GM23338 (cell line): ENCODE measurements around the gene HRH2. TPM values are rescaled to one million over a fixed set of nuclear protein-coding genes. Genes with fewer than 3 reads are reported as not detected.

Experiments
- ATAC-seq: fragments of 200-7000 bp; cut with Tn5 transposase; 3 replicates; pipeline ENCODE4 v1.9.1; 2020
- DNase-seq: peaks from one replicate; pipeline ENCODE4 v3.0.0-alpha.2; 2015; ENCODE audit warnings: low spot score
- H2AFZ ChIP-seq: fragments of 200-600 bp; sonication (generic); 2 replicates; pipeline ENCODE4 v1.8.0; 2016; ENCODE audit warnings: antibody characterized with exemption, mild to moderate bottlenecking, moderate library complexity
- H3F3A ChIP-seq: fragments of 200-600 bp; sonication (generic); replicated peaks from 2 replicates; pipeline ENCODE4 v1.8.0; 2017; ENCODE audit warnings: antibody characterized with exemption, mixed run types, low read depth
- H3K27ac ChIP-seq: fragments of 200-600 bp; sonication (generic); 2 replicates; pipeline ENCODE4 v1.6.1; 2016; ENCODE audit warnings: low read depth
- H3K27me3 ChIP-seq: fragments of 200-600 bp; sonication (generic); 2 replicates; pipeline ENCODE4 v1.8.0; 2016; ENCODE audit warnings: mild to moderate bottlenecking, mixed run types, moderate library complexity; ENCODE audit not compliant: insufficient read depth
- H3K36me3 ChIP-seq: fragments of 200-600 bp; sonication (generic); 2 replicates; pipeline ENCODE4 v1.8.0; 2016; ENCODE audit warnings: mild to moderate bottlenecking; ENCODE audit not compliant: insufficient read depth
- H3K4me1 ChIP-seq: fragments of 200-600 bp; sonication (generic); 2 replicates; pipeline ENCODE4 v1.8.0; 2016; ENCODE audit warnings: mild to moderate bottlenecking, moderate library complexity; ENCODE audit not compliant: insufficient read depth
- H3K4me2 ChIP-seq: fragments of 200-600 bp; sonication (generic); 2 replicates; pipeline ENCODE4 v1.7.1; 2017; ENCODE audit warnings: mixed run types
- H3K4me3 ChIP-seq: fragments of 200-600 bp; sonication (generic); 2 replicates; pipeline ENCODE4 v1.6.1; 2016; ENCODE audit warnings: mixed run types
- H3K79me2 ChIP-seq: fragments of 200-600 bp; sonication (generic); replicated peaks from 2 replicates; pipeline ENCODE4 v1.8.0; 2017; ENCODE audit warnings: mild to moderate bottlenecking; ENCODE audit not compliant: insufficient read depth
- H3K9me2 ChIP-seq: fragments of 200-600 bp; sonication (generic); 2 replicates; pipeline ENCODE4 v1.8.0; 2017; ENCODE audit not compliant: insufficient read depth
- H4K20me1 ChIP-seq: fragments of 200-600 bp; sonication (generic); replicated peaks from 2 replicates; pipeline ENCODE4 v1.8.0; 2017; ENCODE audit warnings: mild to moderate bottlenecking; ENCODE audit not compliant: insufficient read depth
- H3K27ac Mint-ChIP-seq: 2 replicates; pipeline ENCODE4 v1.8.0; 2020; ENCODE audit warnings: inconsistent platforms, mild to moderate bottlenecking, moderate library complexity, mixed read lengths
- H3K27me3 Mint-ChIP-seq: 3 replicates; pipeline ENCODE4 v1.8.0; 2022; ENCODE audit warnings: low read depth, mild to moderate bottlenecking, moderate library complexity, mixed read lengths, inconsistent platforms; ENCODE audit not compliant: insufficient read depth, poor library complexity
- H3K36me3 Mint-ChIP-seq: 3 replicates; pipeline ENCODE4 v1.8.0; 2021; ENCODE audit warnings: low read depth, mild to moderate bottlenecking, inconsistent platforms, moderate library complexity, mixed read lengths
- H3K4me1 Mint-ChIP-seq: 3 replicates; pipeline ENCODE4 v1.8.0; 2020; ENCODE audit warnings: mild to moderate bottlenecking, inconsistent platforms, mixed read lengths
- H3K4me3 Mint-ChIP-seq: 3 replicates; pipeline ENCODE4 v1.8.0; 2021; ENCODE audit warnings: moderate library complexity, mild to moderate bottlenecking, inconsistent platforms, mixed read lengths
- H3K9me3 Mint-ChIP-seq: 3 replicates; pipeline ENCODE4 v1.8.0; 2020; ENCODE audit warnings: moderate library complexity, mild to moderate bottlenecking, inconsistent platforms, mixed read lengths
- CREB1 ChIP-seq: fragments of 250-450 bp; sonication (Bioruptor Pico); IDR thresholded peaks from 2 replicates; pipeline ENCODE4 v1.5.0; 2020; ENCODE audit warnings: low read depth, mild to moderate bottlenecking, moderate library complexity
- CTCF ChIP-seq, 2 experiments: fragments of 200-600 bp in 1 of 2; sonication (generic) in 1 of 2; conservative IDR thresholded peaks; 2 replicates each; pipeline versions ENCODE4 v1.5.1 to v1.6.1; 2016 to 2017; ENCODE audit warnings: antibody characterized with exemption in 2 of 2, low read depth in 2 of 2, mild to moderate bottlenecking in 2 of 2, moderate library complexity in 1 of 2
- EZH2 ChIP-seq: fragments of 200-600 bp; sonication (generic); IDR thresholded peaks from one replicate; pipeline ENCODE4 v1.8.0; 2017; ENCODE audit warnings: antibody characterized with exemption, mild to moderate bottlenecking, low read depth; ENCODE audit not compliant: unreplicated experiment
- JUNB ChIP-seq: IDR thresholded peaks from one replicate; pipeline ENCODE4 v1.6.1; 2016; ENCODE audit warnings: antibody characterized with exemption; ENCODE audit not compliant: unreplicated experiment
- REST ChIP-seq: IDR thresholded peaks from one replicate; pipeline ENCODE4 v1.6.1; 2018; ENCODE audit warnings: antibody characterized with exemption; ENCODE audit not compliant: unreplicated experiment
- STAT1 ChIP-seq: IDR thresholded peaks from one replicate; pipeline ENCODE4 v1.6.1; 2016; ENCODE audit warnings: antibody characterized with exemption; ENCODE audit not compliant: unreplicated experiment
- ZNF114 ChIP-seq: fragments of 250-450 bp; sonication (Bioruptor Pico); IDR thresholded peaks from 2 replicates; pipeline ENCODE4 v1.5.0; 2020; ENCODE audit warnings: mild to moderate bottlenecking, moderate library complexity
- ZNF462 ChIP-seq: fragments of 250-450 bp; sonication (Bioruptor Pico); IDR thresholded peaks from 2 replicates; pipeline ENCODE4 v1.5.0; 2020; ENCODE audit warnings: mild to moderate bottlenecking, moderate library complexity
- polyA plus RNA-seq: library from polyadenylated mRNA; unstranded; fragments of >200 nt; fragmentation: Nextera tagmentation; extraction: Ambion mirVana; gene quantifications from 2 replicates; pipeline ENCODE4 v1.2.1, GENCODE V29; 2016
- total RNA-seq: library from RNA; depleted of rRNA; stranded (reverse); fragments of >200 nt; shearing (Covaris generic); gene quantifications from 2 replicates; pipeline ENCODE4 v1.2.3, GENCODE V29; 2014

HRH2 gene
- total and polyA plus RNA-seq, 2 experiments from 2014 or later: 6.8 to 7.0 TPM

GRCh38 chr5:175750511-175750931 is 92.7 kb downstream of the HRH2 start:
- Mint-ChIP-seq H3K4me1 (peaks cover 31% of the 10 kb centered on the region), H3K27ac (no peak overlapping the region), H3K4me3 (no peak overlapping the region), H3K9me3 (no peaks in the 10 kb centered on the region), H3K27me3 (peaks cover 5% of the 10 kb centered on the region), H3K36me3 (no peaks in the 10 kb centered on the region; the same call in 2 of the 3 replicates)
- Histone ChIP-seq H3K4me1 (no peaks in the 10 kb centered on the region), H3K27me3 (no peaks in the 10 kb centered on the region), H3F3A (no peaks in the 10 kb centered on the region), H3K9me2 (no peaks in the 10 kb centered on the region; the same call in 1 of the 2 replicates), H3K4me2 (no peak overlapping the region), H3K36me3 (no peaks in the 10 kb centered on the region), H4K20me1 (no peaks in the 10 kb centered on the region), H3K27ac (no peak overlapping the region), H2AFZ (no peak overlapping the region), H3K79me2 (no peaks in the 10 kb centered on the region), H3K4me3 (no peak overlapping the region)
- DNase-seq (no peak), ATAC-seq (no peak)
- no peak for TF ChIP-seq CREB1
- TF ChIP-seq STAT1: no peak
- TF ChIP-seq REST: no peak
- TF ChIP-seq CTCF (conservative IDR thresholded peaks at IDR 0.05; ENCODE audit: low read depth in 2 of 2): no peak
- TF ChIP-seq EZH2: no peak
- TF ChIP-seq JUNB: no peak
- TF ChIP-seq ZNF114 (CRISPR knock-in tag): no peak
- TF ChIP-seq ZNF462 (CRISPR knock-in tag): no peak
